Effector memory CD4-positive, alpha-beta T cell (primary cell): Measurements from ENCODE around the gene ATIC.
"Not testable (repeated sequence)": the region's sequence is repeated elsewhere in the genome, so short reads cannot be mapped to it uniquely, and the experiment has no call there.

Source experiments
- DNase-seq, 3 donors: peaks; one replicate each; pipeline ENCODE4 v3.0.0-alpha.2; 2020
- H3K27ac ChIP-seq: 2 replicates; pipeline ENCODE4 v1.7.0; 2013; ENCODE audit warnings: mild to moderate bottlenecking, low read length, moderate library complexity; ENCODE audit not compliant: insufficient read depth, poor library complexity, severe bottlenecking
- H3K27me3 ChIP-seq: replicated peaks from 2 replicates; pipeline ENCODE4 v1.7.0; 2013; ENCODE audit warnings: mild to moderate bottlenecking, low read length; ENCODE audit not compliant: insufficient read depth, control insufficient read depth, poor library complexity, severe bottlenecking
- H3K36me3 ChIP-seq: 2 replicates; pipeline ENCODE4 v1.7.0; 2013; ENCODE audit warnings: mild to moderate bottlenecking, low read length, moderate library complexity; ENCODE audit not compliant: control insufficient read depth, insufficient read depth
- H3K4me1 ChIP-seq: 2 replicates; pipeline ENCODE4 v1.7.0; 2013; ENCODE audit warnings: low read length, mild to moderate bottlenecking; ENCODE audit not compliant: control insufficient read depth, insufficient read depth, poor library complexity, severe bottlenecking
- H3K4me3 ChIP-seq: 2 replicates; pipeline ENCODE4 v1.7.0; 2013; ENCODE audit warnings: low read length, low read depth, mild to moderate bottlenecking; ENCODE audit not compliant: insufficient read depth, poor library complexity, severe bottlenecking
- H3K9me3 ChIP-seq: 2 replicates; pipeline ENCODE4 v1.7.0; 2013; ENCODE audit warnings: mild to moderate bottlenecking, low read length, moderate library complexity; ENCODE audit not compliant: control insufficient read depth

ATIC gene

GRCh38 chr2:215358891-215359575 is 47.2 kb downstream of the ATIC start:
- Histone ChIP-seq H3K9me3 (no peaks in the 10 kb centered on the region), H3K36me3 (no peaks in the 10 kb centered on the region), H3K27me3 (no peaks in the 10 kb centered on the region), H3K4me3 (no peak overlapping the region), H3K4me1 (no peaks in the 10 kb centered on the region), H3K27ac (no peak overlapping the region)
- DNase-seq, result no peak

DNA sequence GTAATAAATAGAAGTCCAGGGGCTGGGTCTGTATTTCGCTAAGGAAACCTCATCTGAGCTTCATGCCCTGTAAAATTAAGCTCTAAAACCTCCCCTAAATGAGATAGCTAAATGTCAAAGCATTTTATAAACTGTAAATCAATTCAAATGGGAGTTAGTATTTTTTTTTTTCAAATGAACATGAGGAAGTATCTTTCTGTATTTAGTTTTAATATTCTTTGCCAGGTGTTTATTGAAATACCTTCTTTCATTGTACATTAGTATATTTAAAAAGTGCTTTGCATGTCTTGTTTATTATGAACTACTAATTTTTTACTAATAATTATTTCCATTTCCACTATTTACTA is 47.7 kb downstream of the ATIC start:
- Histone ChIP-seq H3K4me1 (no peaks in the 10 kb centered on the region), H3K36me3 (no peaks in the 10 kb centered on the region), H3K27me3 (no peaks in the 10 kb centered on the region), H3K9me3 (no peaks in the 10 kb centered on the region), H3K27ac (no peak overlapping the region), H3K4me3 (no peak overlapping the region)
- DNase-seq, result no peak

GRCh38 chr2:215360059-215360458 is 48.2 kb downstream of the ATIC start:
- not testable (repeated sequence) for H3K36me3 ChIP-seq, H3K27ac ChIP-seq, H3K4me1 ChIP-seq, H3K9me3 ChIP-seq, DNase-seq, H3K4me3 ChIP-seq, H3K27me3 ChIP-seq

DNA sequence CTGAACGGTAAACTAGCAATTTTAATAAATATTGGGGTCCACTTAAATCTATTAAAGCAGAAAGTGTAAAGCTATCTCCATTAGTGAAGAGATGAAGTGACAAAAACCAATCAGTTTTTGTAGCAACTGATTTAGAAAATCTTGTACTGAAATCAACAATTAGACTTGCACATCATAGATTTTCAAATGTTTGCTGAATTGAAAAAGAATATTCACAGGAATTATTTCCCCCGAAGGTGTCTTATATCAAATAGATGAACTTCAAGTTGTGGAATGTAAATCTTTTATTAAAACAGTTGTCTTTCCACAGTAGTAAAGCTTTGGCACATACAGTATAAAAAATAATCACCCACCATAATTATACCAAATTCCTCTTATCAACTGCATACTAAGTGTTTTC is 48.7 kb downstream of the ATIC start:
- no peak overlapping the region for H3K27ac ChIP-seq
- H3K27me3 ChIP-seq, result no peaks in the 10 kb centered on the region
- H3K4me1 ChIP-seq, result no peaks in the 10 kb centered on the region
- DNase-seq, result no peak
- H3K36me3 ChIP-seq, result no peaks in the 10 kb centered on the region
- H3K4me3 ChIP-seq, result no peak overlapping the region
- H3K9me3 ChIP-seq, result no peaks in the 10 kb centered on the region

GRCh38 chr2:215361211-215361875 is 49.5 kb downstream of the ATIC start:
- no peaks in the 10 kb centered on the region for H3K4me1 ChIP-seq
- H3K9me3 ChIP-seq, result no peaks in the 10 kb centered on the region
- no peak overlapping the region for H3K27ac ChIP-seq
- no peak overlapping the region for H3K4me3 ChIP-seq
- no peaks in the 10 kb centered on the region for H3K27me3 ChIP-seq
- DNase-seq, result no peak
- no peaks in the 10 kb centered on the region for H3K36me3 ChIP-seq

GRCh38 chr2:215361876-215362561 is 50.2 kb downstream of the ATIC start:
- DNase-seq, result no peak
- Histone ChIP-seq H3K4me3 (no peak overlapping the region), H3K36me3 (no peaks in the 10 kb centered on the region), H3K9me3 (no peaks in the 10 kb centered on the region), H3K4me1 (no peaks in the 10 kb centered on the region), H3K27me3 (no peaks in the 10 kb centered on the region), H3K27ac (no peak overlapping the region)

- DNase-seq, result no peak
- no peak overlapping the region for H3K4me3 ChIP-seq
- H3K9me3 ChIP-seq, result no peaks in the 10 kb centered on the region
- no peaks in the 10 kb centered on the region for H3K27me3 ChIP-seq
- H3K36me3 ChIP-seq, result no peaks in the 10 kb centered on the region
- no peak overlapping the region for H3K27ac ChIP-seq
- H3K4me1 ChIP-seq, result no peaks in the 10 kb centered on the region
Measured at GRCh38 chr2:215362562-215362904, 50.7 kb downstream of the ATIC start.

- no peak for DNase-seq
- H3K36me3 ChIP-seq, result no peaks in the 10 kb centered on the region
Measured at GRCh38 chr2:215363039-215363438, 51.2 kb downstream of the ATIC start.

GRCh38 chr2:215363461-215364156 is 51.8 kb downstream of the ATIC start:
- H3K36me3 ChIP-seq, result no peaks in the 10 kb centered on the region
- no peak for DNase-seq
- H3K27me3 ChIP-seq, result no peaks in the 10 kb centered on the region
- no peak overlapping the region for H3K4me3 ChIP-seq
- no peaks in the 10 kb centered on the region for H3K9me3 ChIP-seq
- no peak overlapping the region for H3K27ac ChIP-seq
- H3K4me1 ChIP-seq, result no peaks in the 10 kb centered on the region

More at GRCh38 chr2:215363039-215363438, 51.2 kb downstream of the ATIC start:
- Histone ChIP-seq H3K4me3 (no peak overlapping the region), H3K4me1 (no peaks in the 10 kb centered on the region), H3K27me3 (no peaks in the 10 kb centered on the region), H3K9me3 (no peaks in the 10 kb centered on the region), H3K27ac (no peak overlapping the region)
